Fibroblast of lung (primary cell): Measurements from ENCODE around the gene MFN1.

Experiments
- CTCF ChIP-seq, 2 donors: IDR thresholded peaks in 1 of 2; conservative IDR thresholded peaks in 1 of 2; 1 replicate in 1 of 2; 2 replicates in 1 of 2; pipeline ENCODE4 v1.5.1; 2011 to 2012; ENCODE audit warnings: low read length in 2 of 2, control low read depth in 1 of 2, inconsistent platforms in 1 of 2, low read depth in 1 of 2, mild to moderate bottlenecking in 1 of 2
- EZH2 ChIP-seq: IDR thresholded peaks from 2 replicates; pipeline ENCODE4 v1.5.1; 2012; ENCODE audit warnings: low read length, control low read depth, mild to moderate bottlenecking; ENCODE audit errors: missing control alignments

DNA sequence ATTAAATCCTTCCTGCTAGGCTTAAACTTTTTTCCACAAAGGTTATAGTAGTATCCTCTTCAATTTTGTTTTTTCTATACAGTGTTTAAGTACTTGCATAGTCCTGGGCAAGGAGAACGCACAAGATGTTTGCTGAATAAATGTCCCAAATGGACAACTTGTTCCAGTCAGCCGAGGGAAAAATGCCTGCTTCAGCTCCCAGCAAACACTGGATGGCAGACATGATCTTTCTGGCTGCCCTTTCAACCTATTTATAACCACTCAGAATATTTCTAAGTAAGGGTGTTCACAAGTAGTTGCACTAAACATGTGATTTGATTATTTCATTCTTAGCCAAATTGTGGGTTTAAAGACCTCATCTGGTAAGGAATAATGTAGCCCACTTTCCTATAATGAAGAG lies 74.0 kb downstream of the MFN1 start:
- TF ChIP-seq CTCF (conservative IDR thresholded peaks at IDR 0.05 in 1 of 2, IDR thresholded peaks at IDR 0.05 in 1 of 2; ENCODE audit: low read depth in 1 of 2, low read length in 2 of 2) (peak; percentile 62 to 70), EZH2 (no peak)
